GM19395 (cell line): ENCODE results near the gene GNAS-AS1.

Source experiments
- ATAC-seq: cut with Tn5 transposase; IDR thresholded peaks from one replicate; pipeline ENCODE4 v1.9.1; 2021; ENCODE audit warnings: mild to moderate bottlenecking, moderate library complexity; ENCODE audit not compliant: unreplicated experiment

GNAS-AS1 gene

DNA sequence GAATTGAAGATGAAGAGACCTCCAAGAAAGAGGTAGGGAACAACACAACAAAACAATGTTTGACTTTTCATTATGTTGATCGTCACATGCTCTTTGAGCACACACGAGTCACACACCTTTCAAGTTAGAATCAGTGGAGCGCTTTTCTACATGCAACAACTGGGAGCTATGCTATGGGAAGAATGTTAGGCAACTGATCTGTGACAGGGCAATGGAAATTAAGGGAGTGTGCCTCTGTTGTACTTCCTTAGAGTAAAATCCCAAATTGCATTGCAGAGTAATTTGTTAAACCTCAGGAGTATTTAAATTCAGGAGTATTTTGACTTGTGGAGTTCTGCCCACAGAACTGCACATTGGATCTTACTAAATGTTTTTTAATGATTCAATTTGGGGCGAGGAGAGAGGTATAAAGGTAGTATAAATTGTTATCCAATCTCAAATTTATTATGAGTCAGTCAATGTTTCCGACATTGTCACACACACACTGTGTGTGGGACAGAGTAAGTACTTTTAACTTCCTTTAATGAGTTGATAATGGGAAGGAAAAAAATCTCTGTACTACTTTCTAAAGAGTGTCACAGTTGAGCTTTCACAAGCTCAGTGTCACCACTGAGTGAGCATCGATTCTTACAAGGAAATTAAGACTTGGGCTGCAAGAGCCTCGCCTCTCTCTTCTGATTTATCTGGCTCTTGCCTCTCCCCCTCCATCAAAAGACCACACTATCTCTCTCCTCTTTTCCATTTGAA lies 12.5 kb upstream of the GNAS-AS1 start:
- no peak for ATAC-seq

- no peak for ATAC-seq
These were observed 5.0 kb upstream of the GNAS-AS1 start for GRCh38 chr20:58855506-58856389.

DNA sequence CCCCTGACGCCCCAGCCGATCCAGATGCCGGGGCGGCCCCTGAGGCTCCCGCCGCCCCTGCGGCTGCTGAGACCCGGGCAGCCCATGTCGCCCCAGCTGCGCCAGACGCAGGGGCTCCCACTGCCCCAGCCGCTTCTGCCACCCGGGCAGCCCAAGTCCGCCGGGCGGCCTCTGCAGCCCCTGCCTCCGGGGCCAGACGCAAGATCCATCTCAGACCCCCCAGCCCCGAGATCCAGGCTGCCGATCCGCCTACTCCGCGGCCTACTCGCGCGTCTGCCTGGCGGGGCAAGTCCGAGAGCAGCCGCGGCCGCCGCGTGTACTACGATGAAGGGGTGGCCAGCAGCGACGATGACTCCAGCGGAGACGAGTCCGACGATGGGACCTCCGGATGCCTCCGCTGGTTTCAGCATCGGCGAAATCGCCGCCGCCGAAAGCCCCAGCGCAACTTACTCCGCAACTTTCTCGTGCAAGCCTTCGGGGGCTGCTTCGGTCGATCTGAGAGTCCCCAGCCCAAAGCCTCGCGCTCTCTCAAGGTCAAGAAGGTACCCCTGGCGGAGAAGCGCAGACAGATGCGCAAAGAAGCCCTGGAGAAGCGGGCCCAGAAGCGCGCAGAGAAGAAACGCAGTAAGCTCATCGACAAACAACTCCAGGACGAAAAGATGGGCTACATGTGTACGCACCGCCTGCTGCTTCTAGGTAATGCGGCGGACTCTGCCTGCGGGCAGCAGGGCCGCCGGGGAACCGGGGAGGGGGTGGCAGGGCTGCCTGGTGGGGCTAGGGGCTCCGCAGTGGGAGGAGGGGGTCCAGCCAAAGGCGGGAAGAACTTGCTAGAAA lies 4.2 kb upstream of the GNAS-AS1 start:
- ATAC-seq = no peak

DNA sequence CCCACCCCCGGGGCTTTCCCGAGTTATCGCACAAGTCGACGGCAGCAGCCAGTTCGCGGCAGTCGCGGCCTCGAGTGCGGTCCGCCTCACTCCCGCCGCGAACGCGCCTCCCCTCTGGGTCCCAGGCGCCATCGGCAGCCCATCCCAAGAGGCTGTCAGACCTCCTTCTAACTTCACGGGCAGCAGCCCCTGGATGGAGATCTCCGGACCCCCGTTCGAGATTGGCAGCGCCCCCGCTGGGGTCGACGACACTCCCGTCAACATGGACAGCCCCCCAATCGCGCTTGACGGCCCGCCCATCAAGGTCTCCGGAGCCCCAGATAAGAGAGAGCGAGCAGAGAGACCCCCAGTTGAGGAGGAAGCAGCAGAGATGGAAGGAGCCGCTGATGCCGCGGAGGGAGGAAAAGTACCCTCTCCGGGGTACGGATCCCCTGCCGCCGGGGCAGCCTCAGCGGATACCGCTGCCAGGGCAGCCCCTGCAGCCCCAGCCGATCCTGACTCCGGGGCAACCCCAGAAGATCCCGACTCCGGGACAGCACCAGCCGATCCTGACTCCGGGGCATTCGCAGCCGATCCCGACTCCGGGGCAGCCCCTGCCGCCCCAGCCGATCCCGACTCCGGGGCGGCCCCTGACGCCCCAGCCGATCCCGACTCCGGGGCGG lies 3.4 kb upstream of the GNAS-AS1 start:
- ATAC-seq = no peak

GRCh38 chr20:58853466-58853865 lies 2.8 kb upstream of the GNAS-AS1 start:
- no peak for ATAC-seq

- no peak for ATAC-seq
These were observed 2.0 kb upstream of the GNAS-AS1 start, which contains the start of gene GNAS for GRCh38 chr20:58852543-58853271. Gene GNAS, plus strand, starts transcription at chr20:58852716.

DNA sequence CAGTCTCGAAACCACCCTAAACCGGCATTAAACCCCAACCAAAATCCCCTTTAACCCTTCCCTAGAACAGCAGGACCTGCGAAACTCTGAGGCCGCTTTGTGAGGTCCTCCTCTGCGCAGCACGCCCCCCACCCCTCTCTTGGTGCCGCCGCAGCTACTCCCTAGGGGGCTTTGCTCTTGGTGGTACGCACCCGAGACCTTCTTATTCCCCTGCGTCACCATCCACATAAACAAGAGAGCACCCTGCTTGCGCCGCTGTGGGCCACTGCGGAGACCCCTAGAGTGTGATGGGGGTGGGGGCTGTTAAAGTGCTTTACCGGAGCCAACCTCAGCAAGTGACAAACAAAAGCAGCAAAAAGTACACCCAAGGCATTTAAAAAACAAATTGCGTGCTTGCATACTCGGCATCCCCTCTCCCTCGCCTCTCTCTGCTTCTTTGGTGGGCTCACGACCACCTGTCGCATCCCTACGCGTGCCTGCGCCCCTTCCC lies 1.3 kb upstream of the GNAS-AS1 start:
- ATAC-seq = no peak

DNA sequence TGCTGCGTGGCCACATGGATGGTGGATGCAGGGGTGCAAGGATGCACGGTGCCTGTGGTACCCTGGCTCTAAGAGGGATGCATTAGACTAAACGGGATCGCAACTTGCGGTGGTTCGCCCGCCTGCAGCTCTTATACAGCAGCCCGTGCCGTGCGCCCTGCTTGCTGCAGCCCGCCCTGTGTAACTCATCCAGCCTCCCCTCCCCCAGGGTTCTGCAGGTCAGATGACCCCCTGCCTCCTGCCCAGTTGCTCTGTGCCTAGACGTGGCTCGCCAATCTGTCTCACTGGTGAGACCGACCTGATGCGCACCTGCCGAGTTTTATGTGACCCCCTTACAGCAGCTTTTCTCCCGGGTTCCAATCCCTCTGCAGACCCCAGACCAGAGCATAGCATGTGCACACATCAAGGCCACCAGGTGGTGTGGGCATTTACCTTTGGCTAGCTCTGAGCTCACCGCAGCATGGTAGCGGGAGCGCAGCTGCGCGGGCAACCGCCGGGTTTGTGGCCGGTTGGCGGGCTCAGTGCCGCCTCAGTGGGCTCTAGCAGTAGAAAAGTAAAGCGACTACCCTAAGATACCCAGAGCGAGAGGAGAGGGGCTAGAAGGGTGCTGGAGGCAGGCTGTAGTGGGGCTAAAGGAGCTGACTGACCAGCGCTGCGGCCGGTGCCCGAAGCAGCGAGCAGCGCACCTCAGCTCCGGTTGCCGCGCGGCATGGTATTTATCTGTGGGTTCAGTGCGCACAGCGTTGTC lies 693 bp upstream of the GNAS-AS1 start:
- ATAC-seq = peak; percentile 9

- ATAC-seq = no peak
These were observed 3.2 kb downstream of the GNAS-AS1 start for GRCh38 chr20:58847463-58847862.

DNA sequence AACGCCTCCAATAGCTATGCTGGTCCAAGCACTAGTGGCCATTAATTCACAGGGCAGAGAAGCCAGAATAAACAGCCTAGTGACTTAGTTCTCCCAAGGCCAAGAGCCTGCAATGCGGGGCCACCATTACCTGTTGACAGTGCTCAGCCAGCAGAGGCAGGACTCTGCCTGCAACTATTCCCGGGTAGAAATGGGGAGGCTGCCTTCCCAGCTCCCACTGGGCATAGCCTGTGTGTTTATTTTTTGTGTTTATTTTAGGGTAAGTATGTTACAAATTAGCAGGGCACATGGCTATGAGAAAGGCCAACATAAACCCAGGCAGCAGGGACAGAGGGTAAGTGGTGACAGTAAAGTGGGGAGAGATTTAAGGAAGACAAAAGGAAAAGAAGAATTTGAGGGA lies 5.0 kb downstream of the GNAS-AS1 start:
- ATAC-seq = no peak

- no peak for ATAC-seq
These were observed 7.6 kb downstream of the GNAS-AS1 start for GRCh38 chr20:58843128-58843556.

GRCh38 chr20:58842276-58842675 lies 8.4 kb downstream of the GNAS-AS1 start:
- ATAC-seq = no peak

GRCh38 chr20:58841539-58842264 lies 9.0 kb downstream of the GNAS-AS1 start:
- ATAC-seq = no peak

DNA sequence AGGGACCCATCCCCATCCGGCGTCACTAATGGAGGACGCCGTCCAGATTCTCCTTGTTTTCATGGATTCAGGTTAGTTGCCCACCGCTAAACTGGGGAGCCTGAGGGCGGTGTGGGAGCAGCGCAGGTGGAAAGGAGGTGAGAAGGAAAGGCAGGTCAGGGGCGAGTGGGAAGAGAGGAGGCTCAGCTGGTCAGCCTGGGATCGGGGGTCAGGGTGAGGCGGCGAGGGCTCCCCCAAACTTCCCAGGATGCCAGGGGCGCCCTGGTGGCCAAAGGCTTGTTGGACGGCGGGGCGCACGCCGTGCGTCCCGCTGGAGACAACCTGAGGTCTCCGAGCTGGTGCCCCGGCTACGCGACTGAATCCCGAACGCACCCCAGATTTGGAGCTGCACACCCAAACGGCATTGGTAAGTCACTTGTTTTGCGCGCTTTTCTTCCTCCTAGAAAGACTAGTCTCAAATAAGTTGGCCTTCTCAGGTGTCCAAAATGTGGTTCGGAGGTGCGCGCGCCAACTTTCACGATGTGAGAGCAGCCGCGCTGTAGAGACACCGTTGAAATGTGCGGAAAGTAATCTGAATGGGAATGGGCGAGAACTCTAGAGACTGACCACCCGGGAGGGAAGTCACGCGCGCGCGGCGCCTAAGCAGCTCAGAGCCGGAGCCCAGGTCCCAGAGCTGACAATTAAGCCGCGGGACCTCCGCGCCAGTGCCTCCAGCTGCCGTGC lies 9.7 kb downstream of the GNAS-AS1 start:
- ATAC-seq = no peak

- ATAC-seq = no peak
These were observed 10.5 kb downstream of the GNAS-AS1 start for GRCh38 chr20:58839991-58840747.

DNA sequence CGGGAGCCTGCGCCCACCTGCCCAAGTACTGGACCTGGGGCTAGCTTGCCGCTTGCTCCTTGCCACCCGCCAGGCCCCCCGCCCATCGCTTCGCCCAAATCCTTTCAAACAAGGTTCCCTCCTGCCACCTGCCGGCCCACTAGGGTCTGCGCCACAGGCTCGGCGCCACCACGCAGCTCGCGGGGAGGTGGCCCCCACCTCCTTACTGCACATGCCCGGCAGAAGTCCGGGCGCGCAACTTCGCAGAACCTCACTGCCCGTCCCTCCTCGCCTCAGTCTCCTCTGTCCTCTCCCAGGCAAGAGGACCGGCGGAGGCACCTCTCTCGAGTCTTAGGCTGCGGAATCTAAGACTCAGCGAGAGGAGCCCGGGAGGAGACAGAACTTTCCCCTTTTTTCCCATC lies 11.2 kb downstream of the GNAS-AS1 start:
- no peak for ATAC-seq

DNA sequence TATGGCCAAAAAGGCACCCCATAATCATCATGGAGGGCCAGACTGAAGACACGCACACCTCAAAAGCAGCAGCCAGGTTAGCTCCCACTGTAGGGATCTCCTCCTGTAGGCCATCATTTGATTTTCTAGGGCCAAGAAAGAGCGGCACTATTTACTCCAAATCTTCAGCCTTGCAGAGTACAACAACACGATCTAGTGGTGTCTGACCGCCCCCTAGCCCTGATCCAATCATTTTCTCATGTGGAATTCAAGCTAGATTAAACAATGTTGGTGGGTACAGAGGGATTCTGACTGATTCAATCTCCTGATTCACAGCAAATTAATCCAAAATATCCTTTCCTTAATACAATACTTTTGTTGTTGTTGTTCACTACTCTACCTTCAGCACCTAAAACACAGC lies 12.5 kb downstream of the GNAS-AS1 start:
- ATAC-seq = no peak
